Measurements from ENCODE around the gene FAM83F.
"Not testable (repeated sequence)": the region's sequence is repeated elsewhere in the genome, so short reads cannot be mapped to it uniquely, and the experiment has no call there.

The FAM83F gene

GRCh38 chr22:39994566-39995392, at the start of gene FAM83F:
TSS of gene FAM83F (plus strand) at chr22:39994954. CDS start at chr22:39995043, 89 bp downstream.
- no peak for DNase-seq (ENCODE audit: extremely low read depth in 1 of 2, low read depth in 1 of 2)

DNA sequence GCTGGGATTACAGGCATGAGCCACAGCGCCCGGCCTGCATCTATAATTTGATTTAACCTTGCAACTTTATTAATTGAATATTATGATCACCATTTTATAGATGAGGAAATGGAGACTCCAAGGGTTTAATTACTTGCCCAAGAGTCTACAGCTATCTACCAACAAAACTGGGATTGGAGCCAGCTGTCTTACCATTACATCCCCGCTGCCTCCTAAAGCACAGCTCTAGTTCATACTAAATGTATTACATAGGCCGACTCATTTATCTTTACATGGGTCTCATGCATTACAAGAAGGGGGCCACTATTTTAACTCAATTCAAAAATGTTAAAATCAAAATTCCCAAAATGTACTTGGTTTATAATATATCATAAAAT, 48.6 kb upstream of the FAM83F start:
- DNase-seq (ENCODE audit: extremely low read depth in 1 of 2, low read depth in 1 of 2): no peak

GRCh38 chr22:39946503-39947219, 48.1 kb upstream of the FAM83F start:
- no peak for DNase-seq (ENCODE audit: extremely low read depth in 1 of 2, low read depth in 1 of 2)

- DNase-seq (ENCODE audit: extremely low read depth in 1 of 2, low read depth in 1 of 2): no peak
Observed at GRCh38 chr22:39947220-39948216, 47.2 kb upstream of the FAM83F start.

DNA sequence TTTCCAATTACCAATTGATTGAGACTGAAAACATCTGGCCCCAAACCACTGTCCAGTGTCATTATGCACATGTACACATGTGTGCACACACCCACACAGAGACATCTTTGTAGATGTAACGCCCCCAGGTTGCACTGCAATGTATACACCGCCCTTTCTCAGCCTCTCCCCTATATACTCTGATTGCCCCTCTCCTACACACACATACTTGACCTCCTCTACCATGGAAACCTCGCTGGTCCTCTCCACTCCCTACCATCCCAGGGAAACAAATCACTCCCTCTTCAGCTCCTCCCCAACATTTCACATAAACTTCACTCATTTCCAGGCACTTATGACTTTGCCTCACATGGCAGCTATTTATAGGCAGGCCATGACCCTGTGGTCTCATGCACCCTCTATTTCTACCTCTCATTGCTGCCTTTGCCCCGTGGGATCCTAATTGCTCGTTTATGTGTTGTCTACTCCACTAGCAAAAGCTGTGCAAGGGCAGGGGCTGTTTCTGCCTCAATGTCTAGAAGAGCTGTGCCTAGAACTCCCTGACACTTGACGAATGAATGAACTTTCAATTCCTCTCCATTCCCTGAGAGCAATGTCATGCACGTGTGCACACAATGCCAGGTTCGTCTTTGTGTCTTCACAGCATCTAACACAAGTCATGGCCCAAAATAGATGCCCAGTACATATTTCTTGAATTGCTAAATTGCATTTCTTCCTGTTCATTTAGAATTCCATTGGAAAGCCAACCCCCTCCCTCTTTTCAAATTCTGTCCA, 44.6 kb upstream of the FAM83F start:
- DNase-seq (ENCODE audit: extremely low read depth in 1 of 2, low read depth in 1 of 2): no peak

DNA sequence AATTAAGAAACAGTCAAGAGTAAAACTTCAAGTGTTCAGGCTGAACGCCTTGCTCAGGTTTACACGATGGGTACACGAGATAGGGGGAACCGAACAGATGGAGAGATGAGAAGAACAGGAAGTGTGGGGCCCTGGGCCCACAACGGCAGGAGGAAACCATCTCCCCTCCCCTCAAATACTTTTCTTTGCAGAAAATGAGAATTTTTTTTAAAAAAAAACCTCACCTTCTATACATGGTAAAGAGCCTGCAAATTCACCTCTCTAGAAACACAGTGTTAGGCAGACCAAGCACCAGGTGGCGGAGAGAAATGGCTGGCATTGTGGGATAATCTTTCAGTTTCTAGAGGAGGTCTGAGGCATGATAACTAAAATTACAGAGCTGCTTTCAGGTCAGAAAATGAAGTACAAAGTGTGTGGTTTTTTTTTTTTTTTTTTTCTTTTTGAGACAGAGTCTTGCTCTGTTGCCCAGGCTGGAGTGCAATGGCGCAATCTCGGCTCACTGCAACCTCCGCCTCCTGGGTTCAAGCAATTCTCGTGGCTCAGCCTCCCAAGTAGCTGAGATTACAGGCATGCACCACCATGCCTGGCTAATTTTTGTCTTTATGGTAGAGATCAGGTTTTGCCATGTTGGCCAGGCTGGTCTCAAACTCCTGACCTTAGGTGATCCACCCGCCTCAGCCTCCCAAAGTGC, 43.0 kb upstream of the FAM83F start:
- not testable (repeated sequence) for DNase-seq (ENCODE audit: extremely low read depth in 1 of 2, low read depth in 1 of 2)

DNA sequence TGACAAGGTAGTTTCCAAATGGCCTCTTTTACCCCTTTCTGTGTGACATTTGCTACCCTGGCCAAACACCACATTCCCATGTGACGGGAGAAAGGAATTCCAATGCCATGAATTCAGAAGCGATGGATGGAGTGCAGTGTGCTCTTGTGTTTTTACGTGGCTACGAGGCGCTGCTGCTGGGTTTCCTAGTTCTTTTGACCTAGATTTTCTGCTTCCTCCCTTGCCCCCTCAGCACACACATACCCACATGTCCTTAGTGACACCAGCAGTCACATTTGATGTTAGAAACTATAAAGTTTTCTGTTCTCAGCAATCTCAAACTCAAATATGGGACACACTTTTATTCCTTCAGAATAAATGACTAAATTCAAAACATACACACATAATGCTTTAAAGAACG, 42.4 kb upstream of the FAM83F start:
- DNase-seq (ENCODE audit: extremely low read depth in 1 of 2, low read depth in 1 of 2): no peak

DNA sequence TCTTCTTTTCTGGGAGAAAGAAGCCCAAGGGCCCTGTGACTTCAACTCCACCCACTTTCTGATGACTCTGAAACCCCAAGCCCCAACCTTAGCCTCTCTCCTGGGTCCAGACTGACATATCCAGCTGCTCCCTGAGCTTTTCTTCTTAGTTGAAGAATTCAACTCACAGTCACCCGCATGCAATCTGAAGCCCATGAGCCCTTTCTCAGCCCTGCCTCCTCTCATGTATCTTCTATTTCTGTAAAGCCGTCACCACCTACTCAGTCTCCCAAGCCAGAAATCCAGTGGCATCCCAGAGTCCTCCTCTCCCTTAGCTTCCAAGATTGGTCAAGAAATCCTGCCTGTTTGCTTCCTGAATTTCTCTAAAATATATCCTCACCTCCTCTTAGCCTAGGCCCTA, 41.7 kb upstream of the FAM83F start:
- no peak for DNase-seq (ENCODE audit: extremely low read depth in 1 of 2, low read depth in 1 of 2)

GRCh38 chr22:39954584-39955055, 40.1 kb upstream of the FAM83F start:
- no peak for DNase-seq (ENCODE audit: extremely low read depth in 1 of 2, low read depth in 1 of 2)

DNA sequence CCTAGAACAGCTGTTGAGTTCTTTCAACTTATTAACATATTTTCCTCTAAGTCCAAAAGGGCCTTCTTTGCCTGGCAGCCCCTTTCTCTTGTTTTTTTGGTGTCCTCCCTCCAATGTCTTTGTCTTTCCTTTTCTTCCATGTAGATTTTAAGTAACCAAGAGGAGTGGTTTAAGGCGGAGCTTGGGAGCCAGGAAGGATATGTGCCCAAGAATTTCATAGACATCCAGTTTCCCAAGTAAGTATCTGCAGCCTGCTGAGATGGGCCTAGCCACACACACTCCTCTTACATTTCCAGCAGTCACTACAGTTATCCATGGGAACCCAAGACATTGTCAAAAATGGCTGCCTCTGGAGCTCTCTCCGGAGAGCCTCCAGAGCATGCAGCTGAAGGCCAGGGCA, 39.1 kb upstream of the FAM83F start:
- DNase-seq (ENCODE audit: extremely low read depth in 1 of 2, low read depth in 1 of 2): no peak

GRCh38 chr22:39956932-39957664, 37.7 kb upstream of the FAM83F start:
- no peak for DNase-seq (ENCODE audit: extremely low read depth in 1 of 2, low read depth in 1 of 2)

- DNase-seq (ENCODE audit: extremely low read depth in 1 of 2, low read depth in 1 of 2): no peak
Observed at GRCh38 chr22:39958009-39958711, 36.6 kb upstream of the FAM83F start.

- no peak for DNase-seq (ENCODE audit: extremely low read depth in 1 of 2, low read depth in 1 of 2)
Observed at GRCh38 chr22:39958949-39959639, 35.7 kb upstream of the FAM83F start.

DNA sequence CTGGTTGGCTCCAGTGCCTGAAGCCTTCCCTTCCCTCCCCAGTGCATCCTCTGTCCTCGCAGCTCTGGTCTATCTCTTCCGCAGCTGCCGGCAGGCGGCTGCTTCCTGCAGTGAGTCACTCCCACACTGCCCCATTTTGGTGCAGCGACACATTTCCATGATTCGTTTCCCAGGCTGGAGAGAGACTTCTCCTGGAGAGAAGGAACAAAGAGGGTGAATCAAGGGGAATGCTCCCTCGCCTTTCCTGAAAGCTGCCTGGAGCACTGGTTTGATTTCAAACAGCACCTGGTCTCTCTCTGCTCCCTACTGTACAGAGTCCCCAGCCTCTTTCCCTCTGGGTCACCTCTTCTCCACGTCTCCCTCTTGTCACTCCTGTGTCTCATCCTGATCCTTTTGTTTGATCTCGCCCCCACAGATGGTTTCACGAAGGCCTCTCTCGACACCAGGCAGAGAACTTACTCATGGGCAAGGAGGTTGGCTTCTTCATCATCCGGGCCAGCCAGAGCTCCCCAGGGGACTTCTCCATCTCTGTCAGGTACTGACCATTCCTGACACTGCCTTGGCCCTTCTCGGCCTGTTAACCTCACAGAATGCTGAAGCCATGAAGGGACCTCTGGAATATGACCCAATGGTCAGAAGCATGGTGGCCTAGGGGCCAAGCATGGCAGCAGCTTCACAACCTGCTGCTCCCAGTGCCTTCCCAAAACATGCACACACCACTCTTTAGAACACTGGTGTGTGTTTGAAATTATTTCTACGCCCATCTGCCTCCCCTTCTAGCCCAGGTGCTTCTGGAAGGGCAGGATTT, 34.9 kb upstream of the FAM83F start, which contains the start of gene TMA7B:
Gene TMA7B (plus strand): TSS at position 758 of the 808 bp plus-strand sequence. CDS start 3,978 bp downstream, outside the sequence.
- DNase-seq (ENCODE audit: extremely low read depth in 1 of 2, low read depth in 1 of 2): no peak

DNA sequence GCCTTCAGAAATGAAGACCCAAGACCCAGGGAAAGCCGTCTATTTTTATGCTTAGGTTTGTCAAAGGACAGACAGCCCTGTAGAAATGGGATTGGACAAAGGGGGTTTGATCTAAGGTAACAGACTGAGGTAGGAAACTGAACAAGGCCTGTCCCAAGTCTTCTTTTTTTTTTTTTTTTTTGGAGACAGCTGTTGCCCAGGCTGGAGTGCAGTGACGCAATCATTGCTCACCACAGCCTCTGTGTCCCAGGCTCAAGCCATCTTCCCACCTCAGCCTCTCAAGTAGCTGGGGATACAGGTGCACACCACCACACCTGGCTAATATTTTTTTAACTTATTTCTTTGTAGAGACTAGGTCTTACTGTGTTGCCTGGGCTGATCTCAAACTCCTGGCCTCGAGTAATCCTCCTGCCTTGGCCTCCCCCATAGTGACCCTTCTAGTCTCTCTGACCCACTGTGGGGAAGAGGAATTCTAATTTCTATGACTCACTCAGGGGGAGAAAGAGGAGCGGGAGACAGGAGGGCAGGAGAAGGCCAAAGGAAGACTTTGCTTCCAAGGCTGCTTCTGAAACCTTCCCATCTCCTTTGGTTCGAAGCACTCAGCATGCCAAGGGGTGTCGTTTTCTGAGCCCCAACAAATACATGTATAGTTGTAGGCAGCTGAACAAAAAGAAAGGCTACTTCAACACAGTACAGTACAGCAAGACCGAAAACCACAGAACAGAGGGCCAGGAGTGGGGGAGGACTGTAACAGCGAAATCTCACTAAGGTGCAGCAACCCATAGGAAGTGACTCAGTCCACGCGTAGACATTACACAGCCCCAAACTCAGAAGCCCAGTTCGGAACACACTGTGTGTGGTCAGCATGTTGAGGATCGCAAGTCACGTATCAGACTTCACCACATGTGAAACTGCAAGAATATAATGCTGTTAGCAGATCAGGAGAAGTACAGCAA, 33.7 kb upstream of the FAM83F start:
- DNase-seq (ENCODE audit: extremely low read depth in 1 of 2, low read depth in 1 of 2): peak in 1 of 2 donors; percentile 38

GRCh38 chr22:39962071-39962470, 32.7 kb upstream of the FAM83F start:
- no peak for DNase-seq (ENCODE audit: extremely low read depth in 1 of 2, low read depth in 1 of 2)

Data from activated CD8-positive, alpha-beta memory T cell treated with anti-CD3 and anti-CD28 coated beads for 1 hour (primary cell).